HepG2 (cell line): ENCODE data around the gene SAE1.

ENCODE experiments used
- FOXP4 ChIP-seq: sonication (generic); formaldehyde crosslinking; IDR thresholded peaks from 2 replicates; pipeline ENCODE4 v1.4.0; 2020; ENCODE audit warnings: missing genetic modification reagents
- KAT8 ChIP-seq: IDR thresholded peaks from 2 replicates; pipeline ENCODE4 v1.6.1; 2016; ENCODE audit warnings: missing genetic modification reagents, missing compliant biosample characterization
- SP4 ChIP-seq: sonication (generic); formaldehyde crosslinking; IDR thresholded peaks from 2 replicates; pipeline ENCODE4 v1.8.1; 2023; ENCODE audit warnings: mild to moderate bottlenecking, missing genetic modification reagents
- SPEN ChIP-seq: sonication (generic); formaldehyde crosslinking; IDR thresholded peaks from 2 replicates; pipeline ENCODE4 v1.5.1; 2020; ENCODE audit warnings: low read depth, mild to moderate bottlenecking, missing genetic modification reagents
- ZBTB49 ChIP-seq: sonication (generic); formaldehyde crosslinking; IDR thresholded peaks from 2 replicates; pipeline ENCODE4 v1.4.0; 2020; ENCODE audit warnings: missing genetic modification reagents, borderline replicate concordance
- ZFP37 ChIP-seq: sonication (generic); formaldehyde crosslinking; IDR thresholded peaks from 2 replicates; pipeline ENCODE4 v1.4.0; 2020; ENCODE audit warnings: missing genetic modification reagents, borderline replicate concordance
- TF ChIP-seq, protein P1 (sequence below): sonication (generic); formaldehyde crosslinking; IDR thresholded peaks from 2 replicates; pipeline ENCODE4 v1.5.0; 2020; ENCODE audit warnings: mild to moderate bottlenecking, missing genetic modification reagents, moderate library complexity

DNA sequence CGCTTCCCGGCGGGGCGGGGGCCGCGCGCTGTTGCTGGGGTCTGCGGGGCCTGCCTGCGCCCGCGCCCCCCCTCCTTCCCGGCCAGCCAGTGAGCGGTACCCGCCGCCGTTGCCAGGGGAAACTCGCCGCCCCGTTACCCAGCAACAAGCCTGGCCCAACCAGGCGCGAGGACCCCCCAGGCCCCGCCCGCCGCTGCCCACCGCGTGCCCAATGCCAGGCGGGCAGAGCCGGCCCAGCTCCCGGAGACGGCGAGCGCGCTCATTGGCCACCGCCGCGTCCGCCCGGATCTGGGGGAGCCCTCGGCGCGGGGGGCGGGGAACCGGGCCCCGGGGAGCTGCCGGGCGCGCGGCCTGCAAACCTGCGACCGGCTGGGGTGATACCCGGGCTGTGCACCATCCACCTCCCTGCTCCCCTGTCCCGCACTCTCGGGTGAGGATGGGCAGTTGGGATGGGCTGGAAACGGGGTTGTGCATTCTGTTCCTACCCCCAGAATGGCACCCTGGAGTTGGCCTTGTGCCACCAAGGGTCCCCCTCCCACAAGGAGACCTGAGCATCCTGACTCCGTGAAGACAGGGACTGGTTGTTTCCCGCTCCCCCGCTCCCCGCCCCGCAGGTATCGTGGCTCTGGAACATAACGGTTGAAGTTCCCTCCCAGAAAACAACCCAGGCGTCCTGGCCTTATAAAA lies 109.1 kb downstream of the SAE1 start:
- no peak for TF ChIP-seq SP4 (CRISPR knock-in tag)
- no peak for TF ChIP-seq FOXP4 (CRISPR knock-in tag)
- no peak for TF ChIP-seq ZBTB49 (CRISPR knock-in tag)
- TF ChIP-seq SPEN (CRISPR knock-in tag) = no peak
- TF ChIP-seq, protein P1, sequence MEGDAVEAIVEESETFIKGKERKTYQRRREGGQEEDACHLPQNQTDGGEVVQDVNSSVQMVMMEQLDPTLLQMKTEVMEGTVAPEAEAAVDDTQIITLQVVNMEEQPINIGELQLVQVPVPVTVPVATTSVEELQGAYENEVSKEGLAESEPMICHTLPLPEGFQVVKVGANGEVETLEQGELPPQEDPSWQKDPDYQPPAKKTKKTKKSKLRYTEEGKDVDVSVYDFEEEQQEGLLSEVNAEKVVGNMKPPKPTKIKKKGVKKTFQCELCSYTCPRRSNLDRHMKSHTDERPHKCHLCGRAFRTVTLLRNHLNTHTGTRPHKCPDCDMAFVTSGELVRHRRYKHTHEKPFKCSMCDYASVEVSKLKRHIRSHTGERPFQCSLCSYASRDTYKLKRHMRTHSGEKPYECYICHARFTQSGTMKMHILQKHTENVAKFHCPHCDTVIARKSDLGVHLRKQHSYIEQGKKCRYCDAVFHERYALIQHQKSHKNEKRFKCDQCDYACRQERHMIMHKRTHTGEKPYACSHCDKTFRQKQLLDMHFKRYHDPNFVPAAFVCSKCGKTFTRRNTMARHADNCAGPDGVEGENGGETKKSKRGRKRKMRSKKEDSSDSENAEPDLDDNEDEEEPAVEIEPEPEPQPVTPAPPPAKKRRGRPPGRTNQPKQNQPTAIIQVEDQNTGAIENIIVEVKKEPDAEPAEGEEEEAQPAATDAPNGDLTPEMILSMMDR = no peak
- no peak for TF ChIP-seq ZFP37 (CRISPR knock-in tag)
- TF ChIP-seq KAT8 (CRISPR knock-in tag) = no peak
